ENCODE results near the gene ROM1.

GRCh38 chr11:62610814-62611704 lies 2.0 kb upstream of the ROM1 start:
- TF ChIP-seq CTCF (IDR thresholded peaks at IDR 0.05; ENCODE audit: insufficient read depth, low read length, poor library complexity, severe bottlenecking) (no peak), EZH2phosphoT487 (conservative IDR thresholded peaks at IDR 0.05; ENCODE audit: low read length) (no peak)

All from SU-DHL-6 (cell line).